Measurements from ENCODE around the gene ST3GAL3.

The ST3GAL3 gene

GRCh38 chr1:43936431-43937151 lies 229.3 kb downstream of the ST3GAL3 start:
- no CpG with 5 or more reads among the region's 56 CpGs for WGBS (ENCODE audit: insufficient coverage, insufficient read length)
- no peak for DNase-seq (ENCODE audit: low read depth, low spot score)

GRCh38 chr1:43937179-43937865 lies 230.0 kb downstream of the ST3GAL3 start:
- Histone ChIP-seq H3K4me1 (ENCODE audit: control insufficient read depth, insufficient read depth, low read length) (peaks cover 11% of the 10 kb centered on the region), H3K4me3 (ENCODE audit: low read length) (no peak overlapping the region), H3K27ac (ENCODE audit: low read length) (no peak overlapping the region), H3K36me3 (ENCODE audit: control insufficient read depth, insufficient read depth, low read length) (no peaks in the 10 kb centered on the region), H3K9me3 (ENCODE audit: control insufficient read depth, insufficient read depth, low read length) (no peaks in the 10 kb centered on the region), H3K27me3 (ENCODE audit: control insufficient read depth, insufficient read depth, low read length) (no peaks in the 10 kb centered on the region)
- no peak for DNase-seq (ENCODE audit: low read depth, low spot score)
- whole genome bisulfite sequencing (ENCODE audit: insufficient coverage, insufficient read length) = no CpG with 5 or more reads among the region's 8 CpGs

More at GRCh38 chr1:43936431-43937151, 229.3 kb downstream of the ST3GAL3 start:
- Histone ChIP-seq H3K9me3 (ENCODE audit: control insufficient read depth, insufficient read depth, low read length) (no peaks in the 10 kb centered on the region), H3K27ac (ENCODE audit: low read length) (no peak overlapping the region), H3K4me3 (ENCODE audit: low read length) (peak overlapping the region; percentile 40; the same call in 1 of the 2 replicates), H3K4me1 (ENCODE audit: control insufficient read depth, insufficient read depth, low read length) (peaks cover 11% of the 10 kb centered on the region), H3K36me3 (ENCODE audit: control insufficient read depth, insufficient read depth, low read length) (no peaks in the 10 kb centered on the region), H3K27me3 (ENCODE audit: control insufficient read depth, insufficient read depth, low read length) (no peaks in the 10 kb centered on the region)

GRCh38 chr1:43938383-43938782 lies 231.0 kb downstream of the ST3GAL3 start:
- peaks cover 10% of the 10 kb centered on the region for H3K4me1 ChIP-seq (ENCODE audit: control insufficient read depth, insufficient read depth, low read length)
- no CpG with 5 or more reads among the region's 10 CpGs for WGBS (ENCODE audit: insufficient coverage, insufficient read length)
- no peak overlapping the region for H3K27ac ChIP-seq (ENCODE audit: low read length)
- DNase-seq (ENCODE audit: low read depth, low spot score) = no peak
- no peaks in the 10 kb centered on the region for H3K36me3 ChIP-seq (ENCODE audit: control insufficient read depth, insufficient read depth, low read length)
- no peaks in the 10 kb centered on the region for H3K27me3 ChIP-seq (ENCODE audit: control insufficient read depth, insufficient read depth, low read length)
- no peak overlapping the region for H3K4me3 ChIP-seq (ENCODE audit: low read length)
- no peaks in the 10 kb centered on the region for H3K9me3 ChIP-seq (ENCODE audit: control insufficient read depth, insufficient read depth, low read length)

- Histone ChIP-seq H3K4me3 (ENCODE audit: low read length) (no peak overlapping the region), H3K27me3 (ENCODE audit: control insufficient read depth, insufficient read depth, low read length) (no peaks in the 10 kb centered on the region), H3K36me3 (ENCODE audit: control insufficient read depth, insufficient read depth, low read length) (no peaks in the 10 kb centered on the region), H3K4me1 (ENCODE audit: control insufficient read depth, insufficient read depth, low read length) (peaks cover 10% of the 10 kb centered on the region), H3K27ac (ENCODE audit: low read length) (no peak overlapping the region), H3K9me3 (ENCODE audit: control insufficient read depth, insufficient read depth, low read length) (no peaks in the 10 kb centered on the region)
- WGBS (ENCODE audit: insufficient coverage, insufficient read length) = no CpG with 5 or more reads among the region's 3 CpGs
- no peak for DNase-seq (ENCODE audit: low read depth, low spot score)
Measured at GRCh38 chr1:43938892-43939587, 231.7 kb downstream of the ST3GAL3 start.

GRCh38 chr1:43942411-43942810 lies 235.1 kb downstream of the ST3GAL3 start:
- no peaks in the 10 kb centered on the region for H3K27me3 ChIP-seq (ENCODE audit: control insufficient read depth, insufficient read depth, low read length)
- H3K36me3 ChIP-seq (ENCODE audit: control insufficient read depth, insufficient read depth, low read length) = no peaks in the 10 kb centered on the region
- WGBS (ENCODE audit: insufficient coverage, insufficient read length) = no CpG with 5 or more reads among the region's 3 CpGs
- H3K9me3 ChIP-seq (ENCODE audit: control insufficient read depth, insufficient read depth, low read length) = no peaks in the 10 kb centered on the region
- 0 out of 2 replicates have a peak, but pooled peaks cover 4% of the 10 kb centered on the region for H3K4me1 ChIP-seq (ENCODE audit: control insufficient read depth, insufficient read depth, low read length)
- DNase-seq (ENCODE audit: low read depth, low spot score) = no peak
- H3K4me3 ChIP-seq (ENCODE audit: low read length) = no peak overlapping the region
- no peak overlapping the region for H3K27ac ChIP-seq (ENCODE audit: low read length)

- no peak overlapping the region for H3K4me3 ChIP-seq (ENCODE audit: low read length)
- no peaks in the 10 kb centered on the region for H3K27me3 ChIP-seq (ENCODE audit: control insufficient read depth, insufficient read depth, low read length)
- WGBS (ENCODE audit: insufficient coverage, insufficient read length) = no CpG with 5 or more reads among the region's 1 CpG
- no peak for DNase-seq (ENCODE audit: low read depth, low spot score)
- no peaks in the 10 kb centered on the region for H3K9me3 ChIP-seq (ENCODE audit: control insufficient read depth, insufficient read depth, low read length)
- H3K36me3 ChIP-seq (ENCODE audit: control insufficient read depth, insufficient read depth, low read length) = no peaks in the 10 kb centered on the region
- H3K4me1 ChIP-seq (ENCODE audit: control insufficient read depth, insufficient read depth, low read length) = peaks cover 3% of the 10 kb centered on the region; the same call in 1 of the 2 replicates
- H3K27ac ChIP-seq (ENCODE audit: low read length) = no peak overlapping the region
Measured at GRCh38 chr1:43944860-43945259, 237.5 kb downstream of the ST3GAL3 start.

GRCh38 chr1:43945674-43946235 lies 238.4 kb downstream of the ST3GAL3 start:
- H3K27ac ChIP-seq (ENCODE audit: low read length) = no peak overlapping the region
- no CpG with 5 or more reads among the region's 3 CpGs for WGBS (ENCODE audit: insufficient coverage, insufficient read length)
- DNase-seq (ENCODE audit: low read depth, low spot score) = no peak

GRCh38 chr1:43946236-43947060 lies 239.1 kb downstream of the ST3GAL3 start, which contains the start of gene IPO13:
IPO13 (plus strand) TSS chr1:43946950; CDS start chr1:43947601, 651 bp downstream.
- peaks cover 3% of the 10 kb centered on the region; the same call in 1 of the 2 replicates for H3K4me1 ChIP-seq (ENCODE audit: control insufficient read depth, insufficient read depth, low read length)
- no peaks in the 10 kb centered on the region for H3K9me3 ChIP-seq (ENCODE audit: control insufficient read depth, insufficient read depth, low read length)
- peak within 1 kb of the TSS; percentile 79 for H3K4me3 ChIP-seq (ENCODE audit: low read length)
- no peaks in the 10 kb centered on the region for H3K27me3 ChIP-seq (ENCODE audit: control insufficient read depth, insufficient read depth, low read length)
- no peak within 1 kb of the TSS for H3K27ac ChIP-seq (ENCODE audit: low read length)
- no peaks in the 10 kb centered on the region; the same call in 1 of the 2 replicates for H3K36me3 ChIP-seq (ENCODE audit: control insufficient read depth, insufficient read depth, low read length)
- no CpG with 5 or more reads among the region's 74 CpGs for WGBS (ENCODE audit: insufficient coverage, insufficient read length)
- DNase-seq (ENCODE audit: low read depth, low spot score) = no peak

More at GRCh38 chr1:43945674-43946235, 238.4 kb downstream of the ST3GAL3 start:
- Histone ChIP-seq H3K4me1 (ENCODE audit: control insufficient read depth, insufficient read depth, low read length) (peaks cover 3% of the 10 kb centered on the region; the same call in 1 of the 2 replicates), H3K36me3 (ENCODE audit: control insufficient read depth, insufficient read depth, low read length) (no peaks in the 10 kb centered on the region; the same call in 1 of the 2 replicates), H3K9me3 (ENCODE audit: control insufficient read depth, insufficient read depth, low read length) (no peaks in the 10 kb centered on the region), H3K27me3 (ENCODE audit: control insufficient read depth, insufficient read depth, low read length) (no peaks in the 10 kb centered on the region), H3K4me3 (ENCODE audit: low read length) (no peak overlapping the region; the same call in 1 of the 2 replicates)

GRCh38 chr1:43947061-43947873 lies 239.9 kb downstream of the ST3GAL3 start:
- Histone ChIP-seq H3K9me3 (ENCODE audit: control insufficient read depth, insufficient read depth, low read length) (no peaks in the 10 kb centered on the region), H3K27me3 (ENCODE audit: control insufficient read depth, insufficient read depth, low read length) (no peaks in the 10 kb centered on the region), H3K4me1 (ENCODE audit: control insufficient read depth, insufficient read depth, low read length) (peaks cover 3% of the 10 kb centered on the region; the same call in 1 of the 2 replicates), H3K36me3 (ENCODE audit: control insufficient read depth, insufficient read depth, low read length) (no peaks in the 10 kb centered on the region; the same call in 1 of the 2 replicates), H3K4me3 (ENCODE audit: low read length) (peak overlapping the region; percentile 79), H3K27ac (ENCODE audit: low read length) (no peak overlapping the region)
- no CpG with 5 or more reads among the region's 27 CpGs for WGBS (ENCODE audit: insufficient coverage, insufficient read length)
- no peak for DNase-seq (ENCODE audit: low read depth, low spot score)

Data from iPS DF 6.9 (cell line).